Activated T-helper 2 cell treated with anti-CD3 and anti-CD28 coated beads, Interferon-gamma antibody, Interleukin-2, Interleukin-4, amounts not matched to agents 10 μg/mL and 5 μg/mL and 100 μg/mL, durations not matched to agents 14 hours and 24 hours and 36 hours (primary cell): ENCODE data around the gene PPP1R3C. TPM values are rescaled to one million over a fixed set of nuclear protein-coding genes. Genes with fewer than 3 reads are reported as not detected.
A peak's percentile ranks its signal among the peaks of the same experiment; 100 is the strongest.

Source experiments
- DNase-seq: peaks from one replicate; pipeline ENCODE4 v3.0.0; 2021; ENCODE audit warnings: low spot score
- H3K27ac Mint-ChIP-seq: one replicate; pipeline ENCODE4 v1.8.0; 2021; ENCODE audit warnings: mixed read lengths
- H3K27me3 Mint-ChIP-seq: one replicate; pipeline ENCODE4 v1.8.0; 2021; ENCODE audit warnings: low read depth, mixed read lengths
- H3K36me3 Mint-ChIP-seq: one replicate; pipeline ENCODE4 v1.8.0; 2021; ENCODE audit warnings: low read depth, mixed read lengths
- H3K4me1 Mint-ChIP-seq: one replicate; pipeline ENCODE4 v1.8.0; 2021; ENCODE audit warnings: low read depth, mixed read lengths
- H3K4me3 Mint-ChIP-seq: one replicate; pipeline ENCODE4 v1.8.0; 2021; ENCODE audit warnings: low read depth, mild to moderate bottlenecking, moderate library complexity, mixed read lengths
- H3K9me3 Mint-ChIP-seq: one replicate; pipeline ENCODE4 v1.8.0; 2021; ENCODE audit warnings: mixed read lengths
- intact Hi-C: fragments of 100-400 bp; cut with micrococcal nuclease; formaldehyde crosslinking; loops from one replicate; pipeline ENCODE4 v1.15.1; 2023
- total RNA-seq: library from RNA; stranded (reverse); gene quantifications from 2 replicates; pipeline ENCODE4 v1.2.3, GENCODE V29; 2022

The PPP1R3C gene
- 0.14 and 0.21 TPM in 2 replicates for total RNA-seq

GRCh38 chr10:91632671-91633550 lies at the start of gene PPP1R3C:
TSS of gene PPP1R3C (minus strand) at chr10:91633071. CDS start at chr10:91632969, 102 bp downstream.
- no peaks in the 10 kb centered on the region for H3K36me3 Mint-ChIP-seq
- DNase-seq, result peak; percentile 41
- intact Hi-C loops, result loop anchor here (2.0 to 5.0 kb wide), 2 partner anchors 276 to 626 kb away; partner anchors contain the start of gene FGFBP3
- H3K4me1 Mint-ChIP-seq, result peaks cover 6% of the 10 kb centered on the region
- H3K9me3 Mint-ChIP-seq, result no peaks in the 10 kb centered on the region
- peak within 1 kb of the TSS; percentile 72 for H3K4me3 Mint-ChIP-seq
- peaks cover 55% of the 10 kb centered on the region for H3K27me3 Mint-ChIP-seq
- H3K27ac Mint-ChIP-seq, result no peak within 1 kb of the TSS

- peaks cover 11% of the 10 kb centered on the region for H3K27me3 Mint-ChIP-seq
- intact Hi-C loops, result no loop called here
- H3K36me3 Mint-ChIP-seq, result no peaks in the 10 kb centered on the region
- no peak for DNase-seq
- H3K9me3 Mint-ChIP-seq, result no peaks in the 10 kb centered on the region
- H3K27ac Mint-ChIP-seq, result no peak overlapping the region
- no peaks in the 10 kb centered on the region for H3K4me1 Mint-ChIP-seq
- no peak overlapping the region for H3K4me3 Mint-ChIP-seq
These were observed 48.7 kb upstream of the PPP1R3C start for GRCh38 chr10:91681361-91682276.

- Mint-ChIP-seq H3K27me3 (peaks cover 6% of the 10 kb centered on the region), H3K4me3 (no peak overlapping the region), H3K27ac (no peak overlapping the region), H3K9me3 (no peaks in the 10 kb centered on the region), H3K4me1 (no peaks in the 10 kb centered on the region), H3K36me3 (no peaks in the 10 kb centered on the region)
- no peak for DNase-seq
- intact Hi-C loops, result no loop called here
These were observed 47.6 kb upstream of the PPP1R3C start for GRCh38 chr10:91680487-91680886.

GRCh38 chr10:91679296-91679695 lies 46.4 kb upstream of the PPP1R3C start:
- DNase-seq, result no peak
- H3K36me3 Mint-ChIP-seq, result no peaks in the 10 kb centered on the region
- intact Hi-C loops, result no loop called here

GRCh38 chr10:91677911-91678310 lies 45.0 kb upstream of the PPP1R3C start:
- intact Hi-C loops, result no loop called here
- H3K9me3 Mint-ChIP-seq, result no peaks in the 10 kb centered on the region
- no peak overlapping the region for H3K4me3 Mint-ChIP-seq
- H3K27ac Mint-ChIP-seq, result no peak overlapping the region
- H3K27me3 Mint-ChIP-seq, result peaks cover 4% of the 10 kb centered on the region
- no peak for DNase-seq
- H3K4me1 Mint-ChIP-seq, result no peaks in the 10 kb centered on the region
- no peaks in the 10 kb centered on the region for H3K36me3 Mint-ChIP-seq

More at GRCh38 chr10:91679296-91679695, 46.4 kb upstream of the PPP1R3C start:
- Mint-ChIP-seq H3K4me3 (no peak overlapping the region), H3K27me3 (peaks cover 3% of the 10 kb centered on the region), H3K4me1 (no peaks in the 10 kb centered on the region), H3K27ac (no peak overlapping the region), H3K9me3 (no peaks in the 10 kb centered on the region)

GRCh38 chr10:91672021-91672608 lies 39.2 kb upstream of the PPP1R3C start:
- intact Hi-C loops, result no loop called here
- Mint-ChIP-seq H3K4me3 (no peak overlapping the region), H3K27ac (no peak overlapping the region), H3K27me3 (peaks cover 14% of the 10 kb centered on the region), H3K36me3 (no peaks in the 10 kb centered on the region), H3K4me1 (peaks cover 6% of the 10 kb centered on the region), H3K9me3 (no peaks in the 10 kb centered on the region)
- DNase-seq, result no peak

DNA sequence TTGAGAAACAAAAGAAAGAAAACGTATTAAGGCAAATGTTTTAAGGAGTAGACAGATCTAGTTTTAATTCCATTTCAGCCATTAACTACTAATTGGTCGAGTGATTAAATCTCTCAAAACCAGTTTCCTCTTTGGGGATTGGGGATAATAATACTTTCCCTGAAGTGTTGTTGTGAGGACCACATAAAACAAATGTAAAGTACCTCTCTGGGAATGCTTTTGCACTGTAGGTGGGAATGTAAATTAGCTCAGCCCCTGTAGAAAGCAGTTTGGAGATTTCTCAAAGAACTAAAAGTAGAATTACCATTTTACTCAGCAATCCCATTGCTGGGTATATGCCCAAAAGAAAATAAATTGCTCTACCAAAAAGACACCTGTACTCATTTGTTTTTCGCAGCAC lies 36.0 kb upstream of the PPP1R3C start:
- Mint-ChIP-seq H3K9me3 (no peaks in the 10 kb centered on the region), H3K36me3 (no peaks in the 10 kb centered on the region)
- no peak for DNase-seq

DNA sequence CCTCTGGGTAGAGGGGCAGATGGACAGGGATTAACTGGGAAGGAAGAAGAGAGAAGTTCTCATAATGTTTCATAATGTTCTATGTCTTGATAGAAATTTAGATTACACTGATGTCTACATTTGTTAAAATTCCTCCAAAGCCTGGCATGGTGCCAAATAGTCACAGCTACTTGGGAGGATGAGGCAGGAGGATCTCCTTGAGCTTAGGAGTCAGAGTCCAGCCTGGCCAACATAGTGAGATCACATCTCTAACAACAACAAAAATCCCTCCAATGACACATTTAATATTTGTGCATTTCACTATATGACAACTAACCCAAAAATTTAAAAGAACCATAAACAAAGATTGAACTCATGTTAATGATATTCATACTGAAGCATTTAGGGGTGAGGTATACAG lies 33.0 kb upstream of the PPP1R3C start:
- Mint-ChIP-seq H3K27me3 (peaks cover 23% of the 10 kb centered on the region), H3K4me3 (no peak overlapping the region), H3K36me3 (no peaks in the 10 kb centered on the region), H3K9me3 (no peaks in the 10 kb centered on the region), H3K4me1 (no peaks in the 10 kb centered on the region), H3K27ac (no peak overlapping the region)
- DNase-seq, result no peak
- intact Hi-C loops, result no loop called here

More for the DNA sequence above, 36.0 kb upstream of the PPP1R3C start:
- no peak overlapping the region for H3K4me3 Mint-ChIP-seq
- no peak overlapping the region for H3K27ac Mint-ChIP-seq
- intact Hi-C loops, result no loop called here
- peaks cover 19% of the 10 kb centered on the region for H3K27me3 Mint-ChIP-seq
- H3K4me1 Mint-ChIP-seq, result peaks cover 6% of the 10 kb centered on the region

- Mint-ChIP-seq H3K4me3 (no peak overlapping the region), H3K9me3 (no peaks in the 10 kb centered on the region), H3K4me1 (no peaks in the 10 kb centered on the region), H3K27me3 (peaks cover 23% of the 10 kb centered on the region), H3K36me3 (no peaks in the 10 kb centered on the region), H3K27ac (no peak overlapping the region)
- no peak for DNase-seq
- intact Hi-C loops, result no loop called here
These were observed 31.6 kb upstream of the PPP1R3C start for GRCh38 chr10:91664426-91664825.

- Mint-ChIP-seq H3K27me3 (peaks cover 26% of the 10 kb centered on the region), H3K9me3 (no peaks in the 10 kb centered on the region), H3K4me3 (no peak overlapping the region), H3K36me3 (no peaks in the 10 kb centered on the region), H3K27ac (no peak overlapping the region), H3K4me1 (no peaks in the 10 kb centered on the region)
- intact Hi-C loops, result no loop called here
- DNase-seq, result no peak
These were observed 30.1 kb upstream of the PPP1R3C start for GRCh38 chr10:91662993-91663392.

- Mint-ChIP-seq H3K27ac (no peak overlapping the region), H3K4me3 (no peak overlapping the region), H3K36me3 (no peaks in the 10 kb centered on the region), H3K27me3 (peaks cover 3% of the 10 kb centered on the region), H3K4me1 (no peaks in the 10 kb centered on the region), H3K9me3 (no peaks in the 10 kb centered on the region)
- intact Hi-C loops, result no loop called here
- no peak for DNase-seq
These were observed 20.5 kb upstream of the PPP1R3C start for GRCh38 chr10:91653219-91653870.

GRCh38 chr10:91652364-91652763 lies 19.5 kb upstream of the PPP1R3C start:
- no peak overlapping the region for H3K4me3 Mint-ChIP-seq
- no peaks in the 10 kb centered on the region for H3K9me3 Mint-ChIP-seq
- H3K27me3 Mint-ChIP-seq, result peaks cover 5% of the 10 kb centered on the region
- no peak overlapping the region for H3K27ac Mint-ChIP-seq
- H3K36me3 Mint-ChIP-seq, result no peaks in the 10 kb centered on the region
- H3K4me1 Mint-ChIP-seq, result no peaks in the 10 kb centered on the region
- intact Hi-C loops, result no loop called here
- DNase-seq, result no peak
